HCT116 (cell line): ENCODE measurements around the gene OPN1MW.
"Not testable (repeated sequence)": the region's sequence is repeated elsewhere in the genome, so short reads cannot be mapped to it uniquely, and the experiment has no call there.

Source experiments
- EZH2 ChIP-seq: fragments of 200-600 bp; sonication (generic); IDR thresholded peaks from 2 replicates; pipeline ENCODE4 v1.6.1; 2017; ENCODE audit warnings: antibody characterized with exemption, mixed run types
- POLR2A ChIP-seq: IDR thresholded peaks from 2 replicates; pipeline ENCODE4 v1.7.0; 2011; ENCODE audit warnings: borderline replicate concordance; ENCODE audit not compliant: insufficient read depth, insufficient read length; ENCODE audit errors: extremely low read depth
- POLR2AphosphoS5 ChIP-seq: IDR thresholded peaks from 2 replicates; pipeline ENCODE4 v1.6.1; 2011; ENCODE audit warnings: mild to moderate bottlenecking, low read depth, low read length, moderate library complexity
- TF ChIP-seq, protein P1 (sequence below), 3 experiments: fragments of 200-600 bp in 1 of 3; sonication (generic) in 1 of 3; IDR thresholded peaks in 2 of 3; conservative IDR thresholded peaks in 1 of 3; 2 replicates each; pipeline ENCODE4 v1.5.1; 2012 to 2017; ENCODE audit warnings: low read depth in 2 of 3, low read length in 2 of 3, antibody characterized with exemption in 1 of 3, borderline replicate concordance in 1 of 3, control low read depth in 1 of 3, mild to moderate bottlenecking in 1 of 3, mixed read lengths in 1 of 3, mixed run types in 1 of 3, moderate library complexity in 1 of 3; ENCODE audit not compliant: insufficient read depth in 1 of 3

DNA sequence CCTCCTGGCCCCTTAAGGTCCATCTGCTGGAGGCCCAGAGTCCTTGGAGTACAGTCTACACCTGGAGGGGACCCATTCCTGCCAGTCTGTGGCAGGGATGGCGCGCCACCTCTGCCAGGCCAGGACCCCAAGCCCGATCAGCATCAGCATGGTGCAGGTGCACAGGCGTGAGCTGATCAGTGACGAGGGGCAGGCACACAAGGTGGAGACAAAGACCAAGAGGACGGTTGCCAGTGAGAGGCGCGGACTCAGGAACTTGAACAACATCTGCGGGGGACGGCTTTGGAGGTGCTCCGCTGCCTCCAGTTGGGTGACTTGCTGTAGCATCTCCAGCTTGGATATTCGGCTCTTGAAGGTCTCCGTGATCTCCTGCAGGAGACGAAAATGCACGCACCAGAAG, 23.1 kb upstream of the OPN1MW start:
- TF ChIP-seq, protein P1, sequence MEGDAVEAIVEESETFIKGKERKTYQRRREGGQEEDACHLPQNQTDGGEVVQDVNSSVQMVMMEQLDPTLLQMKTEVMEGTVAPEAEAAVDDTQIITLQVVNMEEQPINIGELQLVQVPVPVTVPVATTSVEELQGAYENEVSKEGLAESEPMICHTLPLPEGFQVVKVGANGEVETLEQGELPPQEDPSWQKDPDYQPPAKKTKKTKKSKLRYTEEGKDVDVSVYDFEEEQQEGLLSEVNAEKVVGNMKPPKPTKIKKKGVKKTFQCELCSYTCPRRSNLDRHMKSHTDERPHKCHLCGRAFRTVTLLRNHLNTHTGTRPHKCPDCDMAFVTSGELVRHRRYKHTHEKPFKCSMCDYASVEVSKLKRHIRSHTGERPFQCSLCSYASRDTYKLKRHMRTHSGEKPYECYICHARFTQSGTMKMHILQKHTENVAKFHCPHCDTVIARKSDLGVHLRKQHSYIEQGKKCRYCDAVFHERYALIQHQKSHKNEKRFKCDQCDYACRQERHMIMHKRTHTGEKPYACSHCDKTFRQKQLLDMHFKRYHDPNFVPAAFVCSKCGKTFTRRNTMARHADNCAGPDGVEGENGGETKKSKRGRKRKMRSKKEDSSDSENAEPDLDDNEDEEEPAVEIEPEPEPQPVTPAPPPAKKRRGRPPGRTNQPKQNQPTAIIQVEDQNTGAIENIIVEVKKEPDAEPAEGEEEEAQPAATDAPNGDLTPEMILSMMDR (IDR thresholded peaks at IDR 0.05 in 2 of 3, conservative IDR thresholded peaks at IDR 0.05 in 1 of 3; ENCODE audit: borderline replicate concordance in 1 of 3, insufficient read depth in 1 of 3, low read depth in 2 of 3, low read length in 2 of 3) = not testable (repeated sequence)
- TF ChIP-seq POLR2A, POLR2AphosphoS5, EZH2: not testable (repeated sequence)
